Muscle layer of duodenum (tissue), 2 donors: ENCODE data around the gene POTEC.
"Not testable (repeated sequence)": the region's sequence is repeated elsewhere in the genome, so short reads cannot be mapped to it uniquely, and the experiment has no call there.

Experiments used
- H3K27ac ChIP-seq: one replicate; pipeline ENCODE4 v1.7.0; 2013; ENCODE audit warnings: mild to moderate bottlenecking, low read length
- H3K27me3 ChIP-seq: one replicate; pipeline ENCODE4 v1.7.0; 2013; ENCODE audit warnings: low read depth, mild to moderate bottlenecking, control low read depth, low read length
- H3K36me3 ChIP-seq, 2 donors: one replicate each; pipeline ENCODE4 v1.7.0; 2013; ENCODE audit warnings: low read length in 2 of 2, control low read depth in 1 of 2, mild to moderate bottlenecking in 1 of 2; ENCODE audit not compliant: insufficient read depth in 2 of 2, control insufficient read depth in 1 of 2
- H3K4me1 ChIP-seq, 2 donors: one replicate each; pipeline ENCODE4 v1.7.0; 2013; ENCODE audit warnings: low read length in 2 of 2, mild to moderate bottlenecking in 2 of 2, control low read depth in 1 of 2, moderate library complexity in 1 of 2; ENCODE audit not compliant: insufficient read depth in 2 of 2, control insufficient read depth in 1 of 2
- H3K4me3 ChIP-seq, 2 donors: one replicate each; pipeline ENCODE4 v1.7.0; 2013; ENCODE audit warnings: low read length in 2 of 2, low read depth in 1 of 2, mild to moderate bottlenecking in 1 of 2
- H3K9me3 ChIP-seq, 2 donors: one replicate each; pipeline ENCODE4 v1.7.0; 2013; ENCODE audit warnings: low read length in 2 of 2, control low read depth in 1 of 2, mild to moderate bottlenecking in 1 of 2; ENCODE audit not compliant: control insufficient read depth in 1 of 2
- donor health status: healthy.

Gene POTEC

DNA sequence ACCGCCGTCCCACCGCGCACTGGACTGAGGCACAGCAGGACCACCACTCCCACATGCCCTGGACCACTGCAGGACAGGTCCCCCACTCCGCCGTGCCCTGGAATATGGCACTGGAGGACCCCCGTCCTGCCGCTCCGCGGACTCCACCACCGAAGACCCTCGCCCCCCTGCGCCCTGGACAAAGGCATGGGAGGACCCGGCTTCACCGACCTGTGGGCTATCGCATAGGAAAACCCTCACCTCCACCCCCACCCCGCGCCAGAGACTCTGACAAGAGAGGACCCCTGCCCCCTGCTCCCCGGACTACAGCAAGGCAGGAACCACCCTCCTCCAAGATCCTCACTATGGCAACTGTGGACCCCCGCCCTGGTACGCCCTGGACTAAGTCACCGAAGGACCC is 68.6 kb downstream of the POTEC start:
- H3K9me3 ChIP-seq, H3K4me1 ChIP-seq, H3K36me3 ChIP-seq, H3K27ac ChIP-seq, H3K27me3 ChIP-seq, H3K4me3 ChIP-seq: not testable (repeated sequence)

DNA sequence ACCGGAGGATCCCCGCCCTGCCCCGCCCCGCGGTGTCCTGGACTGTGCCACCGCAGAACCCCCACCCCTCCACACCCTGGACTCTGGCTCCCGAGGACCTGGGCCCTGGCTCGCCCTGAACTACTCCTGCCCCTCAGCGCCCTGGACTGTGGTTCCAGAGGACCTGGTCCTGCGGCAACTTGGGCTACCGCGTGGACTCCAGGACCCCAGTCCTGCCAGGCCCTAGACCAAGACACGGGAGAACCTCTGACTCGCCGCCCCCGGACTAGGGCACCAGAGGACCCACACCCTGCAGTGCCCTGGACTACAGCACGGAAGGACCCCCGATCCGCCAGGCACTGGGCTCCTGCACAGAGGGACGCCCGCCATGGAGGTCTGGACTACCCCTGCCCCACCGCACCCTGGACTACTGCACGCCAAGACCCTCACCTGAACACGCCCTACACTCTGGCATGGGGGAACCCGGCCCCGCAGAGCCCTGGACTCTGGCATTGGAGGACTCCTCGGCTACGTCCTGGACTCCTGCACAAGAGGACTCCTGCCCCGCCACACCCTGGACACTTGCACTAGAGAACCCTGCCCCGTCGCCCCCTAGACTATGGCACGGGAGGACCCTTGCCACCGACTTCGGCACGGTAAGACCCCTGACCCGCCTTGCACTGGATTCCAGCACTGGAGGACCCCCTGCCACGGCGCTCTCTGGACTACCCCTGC is 69.2 kb downstream of the POTEC start:
- H3K9me3 ChIP-seq, H3K36me3 ChIP-seq, H3K4me3 ChIP-seq, H3K27me3 ChIP-seq, H3K27ac ChIP-seq, H3K4me1 ChIP-seq: not testable (repeated sequence)

DNA sequence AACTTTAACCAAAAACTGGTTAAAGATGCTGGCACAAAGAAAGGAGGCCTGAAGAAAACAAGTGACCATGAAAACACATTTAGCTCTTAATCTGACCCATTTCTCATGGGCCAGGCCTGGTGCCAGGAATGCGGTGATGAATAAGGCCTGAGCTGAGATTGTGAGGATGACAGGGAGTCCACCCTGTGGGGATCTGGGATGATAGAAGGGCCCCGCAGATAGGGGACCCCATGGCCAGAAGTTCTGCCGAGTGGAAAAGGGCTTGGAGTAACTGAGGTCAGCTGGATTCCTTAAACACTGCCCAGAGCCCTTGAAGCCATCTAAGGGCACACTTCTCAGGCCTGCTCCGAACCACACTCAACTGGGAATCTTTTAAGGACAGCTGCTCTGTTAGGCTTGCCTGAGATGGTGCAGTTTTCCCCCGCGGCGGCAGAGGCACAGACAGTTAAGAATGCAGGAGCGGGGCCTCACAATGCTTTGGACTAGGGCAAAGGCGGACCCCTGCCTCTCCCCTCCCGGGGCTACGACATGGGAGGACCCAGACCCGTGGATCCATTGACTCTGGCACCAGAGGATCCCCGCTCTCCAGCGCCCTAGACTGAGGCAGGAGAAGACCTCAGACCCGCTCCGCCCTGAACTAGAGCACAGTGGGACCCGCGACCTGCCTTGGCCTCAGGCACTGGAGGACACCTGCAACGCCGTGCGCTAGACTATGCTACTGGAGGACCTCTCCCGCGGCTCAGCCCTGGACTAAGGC is 70.0 kb downstream of the POTEC start:
- H3K4me3 ChIP-seq, H3K36me3 ChIP-seq, H3K27me3 ChIP-seq, H3K27ac ChIP-seq, H3K9me3 ChIP-seq, H3K4me1 ChIP-seq: not testable (repeated sequence)

DNA sequence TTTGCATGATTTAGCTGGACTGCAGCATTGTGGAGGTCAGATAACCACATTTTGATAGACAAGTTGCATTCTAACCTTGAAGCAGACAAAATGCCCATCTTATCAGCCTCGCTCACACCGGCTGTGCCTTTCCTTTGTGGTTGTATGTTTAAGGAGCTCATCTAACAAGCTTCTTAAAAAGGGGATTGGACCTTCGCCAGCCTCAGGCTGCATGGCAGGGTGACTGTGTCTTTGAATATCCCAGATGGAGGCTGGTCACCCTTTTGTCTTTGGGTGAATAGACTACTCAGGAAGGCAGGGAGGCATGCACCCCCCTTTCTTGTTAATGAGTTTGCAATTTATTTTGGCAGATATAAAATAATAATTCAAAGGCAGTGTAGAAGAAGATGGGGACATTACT is 72.1 kb downstream of the POTEC start:
- not testable (repeated sequence) for H3K9me3 ChIP-seq, H3K27me3 ChIP-seq, H3K27ac ChIP-seq, H3K4me3 ChIP-seq, H3K36me3 ChIP-seq, H3K4me1 ChIP-seq

DNA sequence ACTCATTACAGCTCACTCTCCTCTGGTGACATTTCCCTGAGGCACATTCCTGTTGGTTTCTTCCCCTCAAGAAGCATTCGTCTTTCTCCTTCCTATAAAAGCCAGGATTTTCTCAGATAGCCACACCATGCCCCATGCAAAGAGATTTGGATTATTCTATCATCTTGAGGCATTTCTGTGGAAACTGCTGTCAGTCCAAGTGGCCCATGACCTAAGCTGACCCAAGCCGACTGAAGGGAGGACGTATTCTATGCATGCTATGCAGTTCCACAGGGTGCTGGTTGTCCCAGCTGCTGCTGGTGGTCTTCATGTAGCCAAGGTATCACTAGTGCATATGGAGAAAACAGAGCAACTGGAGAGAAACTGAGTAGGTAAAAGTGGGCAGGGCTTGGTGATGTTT is 73.0 kb downstream of the POTEC start:
- H3K27ac ChIP-seq: not testable (repeated sequence)

DNA sequence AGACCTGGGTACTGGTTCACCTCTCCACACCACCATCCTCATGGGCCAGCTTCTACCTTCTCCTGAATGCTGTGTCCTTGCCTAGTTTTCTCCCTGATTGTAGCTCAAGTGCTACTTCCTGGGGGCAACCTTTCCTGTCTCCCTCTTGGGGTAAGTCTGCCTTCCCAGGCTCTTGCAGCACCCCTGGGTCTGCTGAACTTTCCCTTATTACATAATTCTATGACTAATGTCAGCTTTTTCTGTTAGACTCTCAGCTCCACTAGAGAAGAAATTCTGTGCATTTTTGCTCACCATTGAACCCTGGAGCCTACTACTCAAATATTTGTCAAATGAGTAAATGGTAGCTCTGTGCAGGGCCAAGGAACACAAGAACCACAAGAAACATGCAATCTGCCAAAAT is 73.4 kb downstream of the POTEC start:
- not testable (repeated sequence) for H3K4me1 ChIP-seq, H3K36me3 ChIP-seq, H3K9me3 ChIP-seq, H3K27me3 ChIP-seq, H3K4me3 ChIP-seq, H3K27ac ChIP-seq

More for the DNA sequence above, 73.0 kb downstream of the POTEC start:
- H3K27me3 ChIP-seq, H3K4me1 ChIP-seq, H3K36me3 ChIP-seq, H3K4me3 ChIP-seq, H3K9me3 ChIP-seq: not testable (repeated sequence)

DNA sequence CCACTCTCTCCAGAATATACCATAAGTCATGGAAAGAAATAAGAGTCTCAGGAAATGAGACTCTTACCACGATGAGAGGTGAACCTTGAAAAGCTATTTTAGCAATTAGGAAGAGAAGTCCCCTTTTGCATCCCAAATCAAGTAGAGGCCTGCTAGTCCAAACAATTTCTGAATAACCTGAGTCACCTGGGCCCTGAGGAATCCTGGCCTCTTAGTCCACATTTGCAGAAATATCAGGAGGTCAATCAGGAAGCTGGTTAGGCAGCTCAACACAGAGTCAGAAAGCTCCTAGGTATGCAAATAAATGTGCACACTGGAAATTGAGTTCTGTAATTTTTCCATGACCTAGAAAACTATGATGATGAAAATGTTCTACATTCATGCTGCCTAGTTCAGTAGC is 77.4 kb downstream of the POTEC start:
- not testable (repeated sequence) for H3K27ac ChIP-seq, H3K4me1 ChIP-seq, H3K27me3 ChIP-seq, H3K36me3 ChIP-seq, H3K9me3 ChIP-seq, H3K4me3 ChIP-seq
